CMK (cell line): Measurements from ENCODE around the gene FADS2.

Experiments
- DNase-seq: peaks from one replicate; pipeline ENCODE4 v3.0.0-alpha.2; 2010; ENCODE audit warnings: low read depth

The FADS2 gene

GRCh38 chr11:61827571-61828378, at the start of gene FADS2:
Gene FADS2, plus strand, starts transcription at chr11:61828300. Its CDS starts 91 bp downstream, at chr11:61828391.
- peak; percentile 90 for DNase-seq

DNA sequence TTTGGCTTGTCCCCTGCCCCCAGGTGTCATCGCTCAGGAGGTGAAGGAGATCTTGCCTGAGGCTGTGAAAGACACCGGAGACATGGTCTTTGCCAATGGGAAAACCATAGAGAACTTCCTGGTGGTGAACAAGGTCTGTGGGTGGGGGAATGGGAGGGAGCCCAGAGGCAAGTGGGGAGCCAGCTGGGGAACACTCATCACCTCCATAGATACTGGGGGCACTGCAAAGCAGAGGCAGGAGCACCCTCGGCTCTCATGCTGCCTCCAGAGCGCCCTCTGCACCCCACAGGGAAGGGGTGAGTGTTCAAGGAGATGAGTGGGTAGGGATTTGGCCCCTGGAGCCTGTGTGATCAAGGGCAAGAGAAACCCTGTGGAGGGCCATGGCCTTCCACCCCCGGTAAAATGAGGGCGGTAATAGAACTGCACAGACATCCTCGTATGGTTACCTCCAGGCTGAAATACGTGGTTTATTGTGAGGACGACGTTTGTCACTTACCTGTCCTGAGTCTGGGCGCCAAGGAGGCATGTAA, 49.7 kb upstream of the FADS2 start:
- no peak for DNase-seq

GRCh38 chr11:61778920-61779650, 49.0 kb upstream of the FADS2 start:
- DNase-seq = no peak

- no peak for DNase-seq
Measured at GRCh38 chr11:61779666-61780525, 48.2 kb upstream of the FADS2 start.

- no peak for DNase-seq
Measured at GRCh38 chr11:61780581-61781162, 47.4 kb upstream of the FADS2 start.

DNA sequence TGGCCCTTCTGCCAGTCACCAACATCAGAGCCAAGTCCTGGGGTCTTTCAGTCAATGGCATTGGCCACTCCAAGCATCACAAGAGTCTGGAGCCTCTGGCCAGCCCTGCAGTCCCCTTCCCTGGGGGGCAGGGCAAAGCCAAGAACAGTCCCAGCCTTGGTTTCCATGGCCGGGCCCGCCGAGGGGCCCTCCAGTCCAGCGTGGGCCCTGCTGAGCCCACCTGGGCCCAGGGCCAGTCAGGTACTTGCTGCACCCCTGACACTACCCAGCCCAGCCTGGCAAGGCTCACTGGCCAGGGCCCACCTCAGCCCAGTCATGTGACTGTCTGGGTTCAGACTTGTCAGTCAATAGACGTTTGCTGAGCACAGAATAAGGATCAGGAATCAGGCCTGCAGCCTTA, 46.5 kb upstream of the FADS2 start:
- no peak for DNase-seq

GRCh38 chr11:61782299-61782698, 45.8 kb upstream of the FADS2 start:
- DNase-seq = no peak

DNA sequence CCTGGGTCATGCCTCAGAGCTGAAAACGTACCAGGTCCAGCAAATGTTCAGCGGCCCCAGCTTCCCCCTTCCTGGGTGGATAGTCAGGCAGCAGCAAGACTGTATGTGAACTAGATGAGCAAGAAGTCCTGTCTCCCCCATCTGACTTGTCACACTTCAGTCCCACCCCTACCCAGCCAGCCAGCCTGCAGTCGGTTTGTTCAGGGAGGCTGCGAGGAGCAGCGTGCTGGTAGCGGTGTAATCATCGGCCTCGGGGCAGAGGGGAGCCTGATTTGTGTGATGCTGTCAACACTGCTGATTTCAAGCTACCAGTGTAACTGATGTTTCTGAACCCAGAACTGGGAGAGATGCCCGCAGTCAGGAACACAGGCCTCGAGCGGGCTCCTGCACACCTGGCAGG, 45.3 kb upstream of the FADS2 start:
- DNase-seq = no peak

DNA sequence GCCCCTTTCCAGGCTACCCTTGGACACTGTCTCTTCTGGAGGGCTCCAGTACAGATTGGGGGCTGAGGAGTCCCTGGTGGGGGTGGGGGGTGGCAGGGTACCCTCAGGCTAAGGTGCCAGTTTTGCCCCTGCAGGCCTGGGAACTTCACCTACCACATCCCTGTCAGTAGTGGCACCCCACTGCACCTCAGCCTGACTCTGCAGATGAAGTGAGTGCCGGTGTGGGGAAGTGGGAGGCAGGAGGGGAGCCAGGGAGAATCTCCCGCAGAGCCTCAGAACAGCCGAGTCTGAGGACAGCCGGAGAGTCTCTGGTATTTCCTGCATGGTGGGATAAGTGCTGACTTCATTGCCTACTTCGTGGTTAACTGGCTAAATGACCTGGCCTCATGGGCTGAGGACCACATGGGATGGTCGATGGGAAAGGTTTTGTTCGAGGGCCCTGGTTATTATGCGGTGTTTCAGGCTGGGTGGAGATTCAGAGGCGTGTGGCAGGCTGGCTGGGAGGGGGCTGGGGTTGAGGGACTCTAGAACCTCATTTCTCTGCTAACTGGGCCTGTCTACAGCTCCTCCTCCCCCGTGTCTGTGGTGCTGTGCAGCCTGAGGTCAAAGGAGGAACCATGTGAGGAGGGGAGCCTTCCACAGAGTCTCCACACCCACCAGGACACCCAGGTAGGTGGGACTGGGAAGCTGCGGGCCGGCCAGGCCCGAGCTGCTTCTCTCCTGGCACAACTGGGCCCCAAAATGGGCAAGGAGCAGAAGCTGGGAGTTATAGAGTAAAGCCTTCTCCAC, 44.2 kb upstream of the FADS2 start:
- no peak for DNase-seq

DNA sequence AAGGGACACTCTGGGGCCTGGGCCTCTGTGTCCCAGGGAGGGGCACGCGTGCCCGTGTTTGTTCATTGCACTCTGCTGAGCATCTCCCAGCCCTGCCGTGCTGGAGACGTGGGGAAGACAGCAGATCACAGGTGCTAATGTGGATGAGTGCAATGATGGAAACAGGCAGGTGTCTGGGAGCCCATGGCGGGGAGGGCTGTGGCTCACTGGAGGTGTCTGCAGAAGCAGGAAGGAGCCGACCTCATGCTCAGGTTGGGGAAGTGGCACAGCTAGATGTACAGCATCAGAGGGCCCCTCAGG, 43.6 kb upstream of the FADS2 start:
- no peak for DNase-seq

GRCh38 chr11:61785837-61786402, 42.2 kb upstream of the FADS2 start:
- DNase-seq = no peak

GRCh38 chr11:61787928-61788491, 40.1 kb upstream of the FADS2 start:
- DNase-seq = no peak

DNA sequence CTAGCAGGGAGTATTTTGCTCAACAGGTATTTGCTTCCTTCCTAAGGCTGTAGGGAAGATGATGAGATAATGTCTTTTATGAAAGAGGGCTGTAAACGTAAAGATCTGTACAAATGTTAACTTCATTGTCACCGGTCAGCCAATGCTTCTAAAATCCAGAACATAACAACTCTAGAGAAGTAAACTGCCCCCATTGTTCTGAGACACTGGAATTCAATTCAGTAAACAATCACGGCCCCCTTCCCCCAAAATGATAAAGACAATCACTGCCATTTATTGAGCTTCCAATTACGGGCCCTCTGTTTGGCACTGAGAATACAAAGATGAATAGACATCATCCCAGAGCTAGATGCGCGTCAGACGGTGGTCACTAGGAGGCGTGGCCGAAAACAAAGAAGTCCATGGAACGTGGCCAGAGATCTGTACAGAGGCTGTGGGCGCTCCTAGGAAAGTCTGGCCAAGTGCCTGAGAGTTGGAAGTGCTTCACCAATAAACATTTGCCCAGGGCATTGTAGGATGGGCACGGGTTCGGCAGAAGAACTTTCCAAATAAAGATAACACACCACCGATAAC, 36.3 kb upstream of the FADS2 start:
- DNase-seq = no peak

GRCh38 chr11:61792310-61793082, 35.6 kb upstream of the FADS2 start, which contains the start of the genes FEN1 and TMEM258:
Gene FEN1, plus strand, starts transcription at chr11:61792911. Its CDS starts 2,451 bp downstream, at chr11:61795362.
Gene TMEM258, minus strand, starts transcription at chr11:61792599. Its CDS starts 41 bp downstream, at chr11:61792558.
- peak; percentile 68 for DNase-seq

DNA sequence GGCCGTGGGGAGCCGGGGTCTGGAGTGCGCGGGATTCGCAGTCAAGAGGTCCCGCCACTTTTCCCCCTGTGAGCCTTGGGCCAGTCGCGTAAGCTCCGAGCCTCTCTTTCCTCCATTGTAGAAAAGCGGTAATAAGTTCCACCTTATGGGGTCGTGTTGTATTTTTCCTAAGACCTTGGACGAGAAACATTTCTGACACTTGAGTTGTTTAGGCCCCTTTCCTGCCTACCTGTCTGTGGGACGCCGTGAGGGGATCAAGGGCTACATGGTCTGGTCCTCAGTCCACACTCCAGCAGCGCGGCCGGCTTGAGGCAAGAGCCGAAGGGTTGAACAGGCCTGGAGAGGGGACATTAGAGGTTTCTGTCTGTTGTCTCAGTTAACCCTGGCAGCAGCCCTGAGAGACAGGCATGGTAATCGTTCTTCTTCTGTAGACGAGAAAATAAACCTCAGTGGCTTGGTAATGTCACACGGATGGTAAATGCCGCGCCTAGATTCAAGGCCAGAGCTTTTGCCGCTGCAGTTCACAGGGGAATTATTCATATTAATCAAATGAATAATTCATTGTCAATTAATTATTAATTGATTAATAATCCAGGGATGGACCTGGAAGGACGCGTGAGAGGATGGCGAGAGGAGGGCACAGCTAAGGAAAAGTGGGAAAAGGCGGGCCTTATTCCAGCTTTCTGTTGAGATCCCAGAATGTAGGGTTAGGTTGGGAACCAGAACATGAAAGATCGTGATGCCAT, 34.8 kb upstream of the FADS2 start:
- DNase-seq = no peak

DNA sequence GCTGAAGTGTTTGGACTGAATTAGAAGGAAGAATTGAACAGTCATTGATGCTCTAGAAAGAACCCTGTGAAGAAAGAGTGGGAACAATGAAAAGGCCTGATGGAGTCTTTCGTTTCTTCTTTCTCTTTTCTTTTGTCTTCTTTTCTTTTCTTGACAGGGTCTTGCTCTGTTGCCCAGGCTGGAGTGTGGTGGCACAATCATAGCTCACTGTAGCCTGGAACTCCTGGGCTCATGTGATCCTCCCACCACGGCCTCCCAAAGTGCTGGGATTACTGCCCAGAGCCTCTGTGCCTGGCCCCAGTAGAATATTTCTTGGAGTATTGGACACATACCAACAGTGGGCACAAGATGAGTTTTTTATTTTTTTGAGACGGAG, 34.3 kb upstream of the FADS2 start:
- no peak for DNase-seq

GRCh38 chr11:61794579-61794978, 33.5 kb upstream of the FADS2 start:
- DNase-seq = no peak

- DNase-seq = no peak
Measured at GRCh38 chr11:61795459-61795858, 32.6 kb upstream of the FADS2 start.
